Neuron (in vitro differentiated cells): Measurements from ENCODE around the gene NOL6.
"Not testable (repeated sequence)": the region's sequence is repeated elsewhere in the genome, so short reads cannot be mapped to it uniquely, and the experiment has no call there.

Source experiments
- H2AFZ ChIP-seq: one replicate; pipeline ENCODE4 v1.6.1; 2013; ENCODE audit warnings: low read depth, mild to moderate bottlenecking, inconsistent platforms, low read length, moderate library complexity
- H3K27me3 ChIP-seq: one replicate; pipeline ENCODE4 v1.6.1; 2013; ENCODE audit warnings: low read length; ENCODE audit not compliant: insufficient read depth
- H3K36me3 ChIP-seq: one replicate; pipeline ENCODE4 v1.6.1; 2013; ENCODE audit warnings: low read length; ENCODE audit not compliant: insufficient read depth
- H3K4me1 ChIP-seq: one replicate; pipeline ENCODE4 v1.6.1; 2013; ENCODE audit warnings: low read length; ENCODE audit not compliant: insufficient read depth
- H3K4me3 ChIP-seq: 2 replicates; pipeline ENCODE4 v1.5.1; 2013; ENCODE audit warnings: mild to moderate bottlenecking, low read length, moderate library complexity
- H3K9me3 ChIP-seq: one replicate; pipeline ENCODE4 v1.6.1; 2013; ENCODE audit warnings: low read length

Gene NOL6

GRCh38 chr9:33473643-33474352 lies at the start of gene NOL6:
Gene NOL6, minus strand, starts transcription at chr9:33473924. Its CDS starts 82 bp downstream, at chr9:33473842.
- no peaks in the 10 kb centered on the region for H3K27me3 ChIP-seq
- peaks cover 18% of the 10 kb centered on the region for H3K4me1 ChIP-seq
- H2AFZ ChIP-seq, result peak within 1 kb of the TSS; percentile 66
- no peaks in the 10 kb centered on the region for H3K9me3 ChIP-seq
- H3K36me3 ChIP-seq, result peaks cover 29% of the 10 kb centered on the region
- peak within 1 kb of the TSS; percentile 92 for H3K4me3 ChIP-seq

GRCh38 chr9:33521861-33522260 lies 48.1 kb upstream of the NOL6 start:
- peaks cover 38% of the 10 kb centered on the region for H3K27me3 ChIP-seq
- not testable (repeated sequence) for H3K4me3 ChIP-seq, H3K9me3 ChIP-seq, H3K4me1 ChIP-seq, H2AFZ ChIP-seq, H3K36me3 ChIP-seq

- H3K36me3 ChIP-seq, H3K4me3 ChIP-seq, H3K4me1 ChIP-seq, H2AFZ ChIP-seq, H3K9me3 ChIP-seq: not testable (repeated sequence)
- H3K27me3 ChIP-seq, result peaks cover 14% of the 10 kb centered on the region
Observed at GRCh38 chr9:33517934-33518577, 44.3 kb upstream of the NOL6 start.

- H3K27me3 ChIP-seq, result peaks cover 12% of the 10 kb centered on the region
- no peaks in the 10 kb centered on the region for H3K36me3 ChIP-seq
Observed at GRCh38 chr9:33517373-33517772, 43.6 kb upstream of the NOL6 start.

GRCh38 chr9:33516397-33516796 lies 42.7 kb upstream of the NOL6 start:
- H3K4me3 ChIP-seq, H2AFZ ChIP-seq, H3K9me3 ChIP-seq, H3K27me3 ChIP-seq, H3K36me3 ChIP-seq, H3K4me1 ChIP-seq: not testable (repeated sequence)

More at GRCh38 chr9:33517373-33517772, 43.6 kb upstream of the NOL6 start:
- H3K4me1 ChIP-seq, result no peaks in the 10 kb centered on the region
- no peaks in the 10 kb centered on the region for H3K9me3 ChIP-seq
- no peak overlapping the region for H3K4me3 ChIP-seq
- no peak overlapping the region for H2AFZ ChIP-seq

GRCh38 chr9:33515342-33515995 lies 41.7 kb upstream of the NOL6 start:
- not testable (repeated sequence) for H3K27me3 ChIP-seq, H3K9me3 ChIP-seq, H3K4me1 ChIP-seq, H2AFZ ChIP-seq, H3K4me3 ChIP-seq, H3K36me3 ChIP-seq

- H2AFZ ChIP-seq, H3K4me3 ChIP-seq, H3K36me3 ChIP-seq, H3K4me1 ChIP-seq, H3K27me3 ChIP-seq, H3K9me3 ChIP-seq: not testable (repeated sequence)
Observed at GRCh38 chr9:33512535-33512934, 38.8 kb upstream of the NOL6 start.

- Histone ChIP-seq H2AFZ (peak overlapping the region; percentile 79), H3K4me3 (peak overlapping the region; percentile 73)
- H3K36me3 ChIP-seq, H3K27me3 ChIP-seq, H3K9me3 ChIP-seq, H3K4me1 ChIP-seq: not testable (repeated sequence)
Observed at GRCh38 chr9:33511184-33511517, 37.4 kb upstream of the NOL6 start.

- H3K27me3 ChIP-seq, result no peaks in the 10 kb centered on the region
- no peaks in the 10 kb centered on the region for H3K9me3 ChIP-seq
- H3K4me3 ChIP-seq, result peak overlapping the region; percentile 73
- H3K4me1 ChIP-seq, result peaks cover 3% of the 10 kb centered on the region
- no peaks in the 10 kb centered on the region for H3K36me3 ChIP-seq
- peak overlapping the region; percentile 79 for H2AFZ ChIP-seq
Observed at GRCh38 chr9:33510262-33511183, 36.8 kb upstream of the NOL6 start.

GRCh38 chr9:33506626-33507370 lies 33.1 kb upstream of the NOL6 start:
- no peaks in the 10 kb centered on the region for H3K36me3 ChIP-seq
- peaks cover 3% of the 10 kb centered on the region for H3K4me1 ChIP-seq
- H3K27me3 ChIP-seq, result no peaks in the 10 kb centered on the region
- H3K4me3 ChIP-seq, result no peak overlapping the region
- H2AFZ ChIP-seq, result no peak overlapping the region
- H3K9me3 ChIP-seq, result no peaks in the 10 kb centered on the region

- H3K27me3 ChIP-seq, result no peaks in the 10 kb centered on the region
- H3K36me3 ChIP-seq, result no peaks in the 10 kb centered on the region
- no peaks in the 10 kb centered on the region for H3K4me1 ChIP-seq
- H2AFZ ChIP-seq, result no peak overlapping the region
- H3K4me3 ChIP-seq, result no peak overlapping the region
- H3K9me3 ChIP-seq, result no peaks in the 10 kb centered on the region
Observed at GRCh38 chr9:33498387-33498786, 24.7 kb upstream of the NOL6 start.

GRCh38 chr9:33493819-33494218 lies 20.1 kb upstream of the NOL6 start:
- not testable (repeated sequence) for H2AFZ ChIP-seq, H3K4me1 ChIP-seq, H3K36me3 ChIP-seq

More at GRCh38 chr9:33493819-33494218, 20.1 kb upstream of the NOL6 start:
- not testable (repeated sequence) for H3K27me3 ChIP-seq, H3K4me3 ChIP-seq, H3K9me3 ChIP-seq
